Astrocyte of the hippocampus (primary cell): Measurements from ENCODE around the gene OBSCN.

Experiments
- DNase-seq: peaks from one replicate; pipeline ENCODE4 v3.0.0; 2011; ENCODE audit warnings: low read depth, low spot score

Gene OBSCN

DNA sequence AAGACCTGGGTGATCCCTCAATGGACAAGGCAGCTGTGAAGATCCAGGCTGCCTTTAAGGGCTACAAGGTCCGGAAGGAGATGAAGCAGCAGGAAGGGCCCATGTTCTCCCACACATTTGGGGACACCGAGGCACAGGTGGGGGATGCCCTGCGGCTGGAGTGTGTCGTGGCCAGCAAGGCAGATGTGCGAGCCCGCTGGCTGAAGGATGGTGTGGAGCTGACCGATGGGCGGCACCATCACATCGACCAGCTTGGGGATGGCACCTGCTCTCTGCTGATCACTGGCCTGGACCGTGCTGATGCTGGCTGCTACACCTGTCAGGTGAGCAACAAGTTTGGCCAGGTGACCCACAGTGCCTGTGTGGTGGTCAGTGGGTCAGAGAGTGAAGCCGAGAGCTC lies 113.6 kb downstream of the OBSCN start:
- no peak for DNase-seq

DNA sequence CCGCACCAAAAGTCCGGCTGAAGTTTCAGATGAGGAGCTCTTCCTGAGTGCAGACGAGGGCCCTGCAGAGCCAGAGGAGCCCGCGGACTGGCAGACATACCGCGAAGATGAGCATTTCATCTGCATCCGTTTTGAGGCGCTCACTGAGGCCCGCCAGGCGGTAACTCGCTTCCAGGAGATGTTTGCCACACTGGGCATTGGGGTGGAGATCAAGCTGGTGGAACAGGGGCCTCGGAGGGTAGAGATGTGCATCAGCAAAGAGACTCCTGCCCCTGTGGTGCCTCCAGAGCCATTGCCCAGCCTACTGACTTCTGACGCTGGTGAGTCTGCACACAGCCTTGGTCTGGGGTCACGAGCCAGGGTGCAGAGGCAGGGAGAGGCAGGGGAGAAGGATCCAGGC lies 114.1 kb downstream of the OBSCN start:
- no peak for DNase-seq

DNA sequence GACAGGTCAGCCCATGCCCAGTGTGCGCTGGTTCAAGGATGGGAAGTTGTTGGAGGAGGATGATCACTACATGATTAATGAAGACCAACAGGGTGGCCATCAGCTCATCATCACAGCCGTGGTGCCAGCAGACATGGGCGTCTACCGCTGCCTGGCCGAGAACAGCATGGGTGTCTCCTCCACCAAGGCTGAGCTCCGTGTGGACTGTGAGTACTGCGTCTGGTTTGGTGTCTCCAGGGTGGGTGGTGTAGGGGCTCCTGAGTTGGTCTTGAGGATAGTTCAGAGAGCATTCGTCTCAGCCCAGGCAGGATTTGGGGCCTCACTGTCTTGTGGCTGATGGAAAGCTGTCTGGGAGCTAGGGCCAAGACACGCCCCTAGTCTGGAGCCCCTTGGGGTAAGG lies 115.6 kb downstream of the OBSCN start:
- DNase-seq = no peak

DNA sequence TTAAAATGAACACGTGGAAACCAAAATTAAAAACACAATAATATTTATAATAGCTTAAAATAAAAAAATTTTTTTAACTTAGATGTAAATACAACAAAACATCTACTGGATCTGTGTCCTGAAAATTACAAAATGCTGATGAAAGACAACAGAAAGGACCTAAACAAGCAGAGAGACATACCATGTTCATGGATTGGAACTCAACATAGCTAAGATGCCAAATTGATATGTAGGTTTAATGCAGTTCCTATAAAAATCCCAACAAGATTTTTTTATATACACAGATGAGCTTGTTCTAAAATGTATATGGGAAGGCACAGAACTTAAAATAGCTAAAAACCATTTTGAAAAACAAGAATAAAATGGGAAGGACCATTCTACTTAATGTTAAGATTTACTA lies 117.4 kb downstream of the OBSCN start:
- DNase-seq = no peak

DNA sequence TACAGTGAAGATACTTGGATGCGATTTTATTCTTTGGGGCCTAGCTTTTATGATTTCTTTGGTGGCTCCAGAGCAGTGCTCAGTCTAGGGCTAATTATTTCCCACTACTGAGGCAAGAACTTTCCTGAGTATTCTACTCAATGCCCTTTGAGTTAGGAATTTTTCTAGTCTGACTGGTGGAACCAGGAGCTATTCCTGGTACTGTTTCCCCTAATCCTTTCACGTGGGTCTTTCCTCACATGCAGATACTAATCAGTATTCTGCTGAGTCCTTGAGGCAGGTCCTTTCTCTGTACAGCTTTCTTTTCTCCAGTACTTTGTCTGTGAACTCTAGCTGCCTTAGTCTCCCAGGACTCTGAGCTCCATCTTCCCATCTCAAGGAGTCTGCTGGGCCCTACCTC lies 122.0 kb downstream of the OBSCN start:
- DNase-seq = no peak

DNA sequence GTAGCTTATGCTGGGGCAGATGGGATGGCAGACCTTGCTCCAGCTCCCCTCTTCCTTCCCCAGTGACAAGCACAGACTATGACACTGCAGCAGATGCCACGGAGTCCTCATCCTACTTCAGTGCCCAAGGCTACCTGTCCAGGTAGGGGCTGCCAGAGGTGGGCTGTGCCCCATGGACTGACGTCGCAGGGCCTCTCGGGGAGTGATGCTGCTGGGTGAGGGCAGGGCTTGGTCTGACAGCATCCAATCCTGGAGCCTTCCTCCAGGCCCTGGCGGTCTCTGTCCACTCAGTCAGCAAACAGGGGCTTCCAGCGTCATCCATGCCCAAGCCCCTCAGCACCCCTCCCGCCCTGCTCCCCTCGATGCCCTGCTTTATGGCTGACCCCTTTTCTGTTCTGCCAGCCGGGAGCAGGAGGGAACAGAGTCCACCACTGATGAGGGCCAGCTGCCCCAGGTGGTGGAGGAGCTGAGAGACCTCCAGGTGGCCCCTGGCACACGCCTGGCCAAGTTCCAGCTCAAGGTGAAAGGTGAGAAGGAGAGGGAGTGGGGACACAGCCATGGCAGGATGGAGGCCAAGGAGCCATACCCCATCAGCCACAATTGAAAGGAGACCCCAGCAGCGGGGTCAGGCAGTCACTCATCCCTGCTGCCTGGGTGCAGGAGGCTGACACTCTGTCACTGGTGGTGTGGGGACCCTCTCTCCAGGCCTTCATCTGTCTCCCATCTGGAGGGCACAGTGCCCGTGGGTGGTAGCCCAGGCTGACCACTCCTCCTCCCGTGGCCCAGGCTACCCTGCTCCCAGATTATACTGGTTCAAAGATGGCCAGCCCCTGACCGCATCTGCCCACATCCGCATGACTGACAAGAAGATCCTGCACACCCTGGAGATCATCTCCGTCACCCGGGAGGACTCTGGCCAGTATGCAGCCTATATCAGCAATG lies 125.2 kb downstream of the OBSCN start:
- DNase-seq = no peak

DNA sequence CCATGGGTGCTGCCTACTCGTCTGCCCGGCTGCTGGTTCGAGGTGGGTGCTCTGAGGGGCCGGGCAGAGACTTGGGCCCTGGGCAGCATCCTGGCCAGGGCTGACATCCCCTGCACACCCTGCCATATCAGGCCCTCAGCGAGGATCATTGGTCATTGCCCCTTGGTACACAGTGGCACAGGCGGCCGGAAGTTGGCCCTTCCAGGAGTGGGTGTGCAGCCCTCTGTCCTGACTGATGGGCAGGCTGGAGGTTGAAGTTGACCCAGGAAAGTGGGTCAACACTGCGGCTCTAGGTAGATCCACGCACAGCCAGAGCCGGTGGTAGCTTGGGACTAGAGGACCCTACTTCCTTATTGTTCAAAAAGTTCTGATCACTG lies 125.9 kb downstream of the OBSCN start:
- DNase-seq = no peak

DNA sequence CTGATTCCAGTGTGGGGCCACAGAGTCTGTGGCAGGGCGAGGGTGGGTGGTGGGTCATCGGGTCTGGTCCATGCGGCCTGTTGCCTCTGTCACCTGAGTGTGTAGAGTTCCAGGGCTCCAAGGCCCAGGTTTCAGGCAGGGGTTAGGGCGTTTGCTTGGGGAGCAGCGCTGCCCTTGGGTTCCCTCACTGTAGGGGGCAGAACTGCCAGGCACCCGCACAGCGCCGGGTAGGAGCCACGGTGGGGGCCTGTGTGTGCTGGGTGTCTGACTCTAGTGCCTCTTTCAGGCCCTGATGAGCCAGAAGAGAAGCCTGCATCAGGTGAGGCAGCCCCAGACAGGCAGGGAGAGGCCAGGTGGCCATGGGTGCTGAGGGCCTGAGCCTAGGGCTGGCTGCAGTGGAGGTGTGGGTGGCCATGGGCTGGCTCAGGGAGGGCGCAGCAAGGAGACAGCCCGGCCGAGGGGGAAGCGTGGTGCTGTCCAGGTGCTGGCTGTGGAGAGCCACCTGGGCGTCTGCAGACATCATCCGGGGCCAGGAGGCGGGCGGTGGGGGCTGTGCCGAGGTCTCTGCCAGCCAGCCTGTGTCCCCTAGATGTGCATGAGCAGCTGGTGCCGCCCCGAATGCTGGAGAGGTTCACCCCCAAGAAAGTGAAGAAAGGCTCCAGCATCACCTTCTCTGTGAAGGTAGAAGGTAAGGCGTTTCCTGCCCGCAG lies 126.5 kb downstream of the OBSCN start:
- DNase-seq = no peak

DNA sequence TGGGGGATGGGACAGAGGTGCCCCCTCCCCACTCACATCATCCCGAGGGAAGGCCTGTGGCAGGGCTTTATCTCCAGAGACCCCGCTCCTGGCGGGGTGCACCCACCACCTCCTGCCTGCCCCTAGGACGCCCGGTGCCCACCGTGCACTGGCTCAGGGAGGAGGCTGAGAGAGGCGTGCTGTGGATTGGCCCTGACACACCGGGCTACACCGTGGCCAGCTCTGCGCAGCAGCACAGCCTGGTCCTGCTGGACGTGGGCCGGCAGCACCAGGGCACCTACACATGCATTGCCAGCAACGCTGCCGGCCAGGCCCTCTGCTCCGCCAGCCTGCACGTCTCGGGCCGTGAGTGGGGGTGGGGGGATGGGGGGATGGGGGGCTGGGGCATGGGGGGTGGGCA lies 127.1 kb downstream of the OBSCN start:
- no peak for DNase-seq

DNA sequence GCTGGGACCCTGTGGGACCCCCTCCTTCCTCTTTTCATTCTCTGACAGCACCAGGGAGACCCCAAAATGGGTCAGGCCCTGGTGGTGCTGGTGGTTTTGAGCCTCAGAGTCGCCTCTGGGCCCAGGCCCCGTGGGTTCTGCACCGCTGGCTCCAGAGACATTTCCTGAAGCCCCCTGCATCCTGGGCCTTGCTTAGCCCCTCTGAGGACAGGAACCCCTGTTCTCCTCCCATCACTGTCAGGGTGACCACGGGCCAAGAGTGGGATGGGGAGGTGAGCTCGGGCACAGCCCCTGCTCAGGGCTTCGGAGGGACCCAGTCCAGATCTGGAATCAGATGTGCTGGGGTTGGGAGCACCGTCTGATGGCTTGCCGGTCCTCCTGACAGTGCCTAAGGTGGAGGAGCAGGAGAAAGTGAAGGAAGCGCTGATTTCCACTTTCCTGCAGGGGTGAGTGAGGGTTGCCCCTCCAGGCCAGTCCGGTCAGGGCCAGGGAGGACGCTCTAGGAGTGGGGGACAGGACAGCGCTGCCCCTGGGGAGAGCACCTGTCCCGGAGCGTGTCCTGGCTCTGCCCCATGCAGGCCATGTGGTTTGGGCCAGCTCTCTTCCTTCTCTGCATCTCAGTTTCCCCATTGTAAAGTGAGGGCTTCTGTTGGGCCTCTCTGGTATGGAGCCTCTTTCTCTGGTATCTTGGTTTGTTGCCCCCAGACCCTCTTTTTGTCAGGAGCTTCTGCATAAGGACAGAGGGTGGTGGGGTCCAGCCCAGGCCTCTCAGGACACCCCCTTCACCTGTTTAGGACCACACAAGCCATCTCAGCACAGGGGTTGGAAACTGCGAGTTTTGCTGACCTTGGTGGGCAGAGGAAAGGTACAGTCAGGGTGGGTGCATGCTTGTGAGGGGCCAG lies 127.8 kb downstream of the OBSCN start:
- no peak for DNase-seq

DNA sequence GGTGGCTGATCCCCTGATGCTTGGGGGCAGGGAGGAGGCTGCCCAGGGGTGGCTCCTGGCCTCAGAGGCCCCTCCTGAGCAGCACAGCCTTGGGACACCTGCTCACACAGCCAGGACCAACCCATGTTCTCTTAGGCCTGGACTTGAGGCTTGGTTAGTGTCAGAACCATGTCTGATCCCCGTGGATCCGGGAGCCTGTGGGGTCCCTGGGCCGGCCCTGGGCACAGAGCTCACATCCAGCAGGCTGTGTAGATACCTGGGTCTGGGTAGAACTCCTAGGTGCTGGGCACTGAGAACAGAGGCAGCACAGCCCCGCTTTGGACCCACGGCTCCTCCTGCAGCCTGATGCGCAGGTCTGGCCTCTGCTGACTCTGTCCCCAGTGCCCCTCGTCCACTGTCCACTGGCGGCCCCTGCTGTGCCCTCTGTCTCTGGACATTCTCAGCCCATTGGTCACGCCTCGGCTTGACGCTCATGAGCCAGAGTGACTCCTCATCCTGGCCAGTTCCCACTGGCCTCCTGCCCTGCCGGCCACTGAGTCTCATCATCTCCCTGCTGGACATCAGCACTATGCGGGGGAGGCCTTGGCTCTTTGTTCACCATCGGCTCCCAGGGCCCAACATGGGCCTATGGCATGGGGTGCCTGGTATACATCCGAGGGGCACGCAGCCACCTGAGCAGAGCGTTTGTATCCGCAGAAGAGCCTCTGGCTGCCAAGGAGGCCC lies 128.6 kb downstream of the OBSCN start:
- no peak for DNase-seq

DNA sequence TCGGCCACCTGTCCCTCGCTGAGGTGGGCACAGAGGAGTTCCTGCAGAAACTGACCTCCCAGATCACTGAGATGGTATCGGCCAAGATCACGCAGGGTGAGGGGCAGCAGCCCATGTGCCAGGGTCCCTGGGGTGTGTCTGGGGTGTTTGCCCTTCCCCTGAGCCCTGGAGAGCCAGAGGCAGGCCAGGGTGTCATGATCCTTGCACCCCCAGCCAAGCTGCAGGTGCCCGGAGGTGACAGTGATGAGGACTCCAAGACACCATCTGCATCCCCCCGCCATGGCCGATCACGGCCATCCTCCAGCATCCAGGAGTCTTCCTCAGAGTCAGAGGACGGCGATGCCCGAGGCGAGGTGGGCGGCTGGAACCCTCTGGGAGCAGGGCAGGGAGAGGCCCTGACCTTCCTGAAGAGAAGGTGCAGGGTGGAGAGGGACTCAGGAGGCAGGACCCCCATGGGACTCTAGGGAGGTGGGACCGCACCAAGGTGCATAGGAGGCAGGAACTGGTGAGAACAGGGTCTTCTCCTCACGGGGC lies 129.3 kb downstream of the OBSCN start:
- DNase-seq = no peak

DNA sequence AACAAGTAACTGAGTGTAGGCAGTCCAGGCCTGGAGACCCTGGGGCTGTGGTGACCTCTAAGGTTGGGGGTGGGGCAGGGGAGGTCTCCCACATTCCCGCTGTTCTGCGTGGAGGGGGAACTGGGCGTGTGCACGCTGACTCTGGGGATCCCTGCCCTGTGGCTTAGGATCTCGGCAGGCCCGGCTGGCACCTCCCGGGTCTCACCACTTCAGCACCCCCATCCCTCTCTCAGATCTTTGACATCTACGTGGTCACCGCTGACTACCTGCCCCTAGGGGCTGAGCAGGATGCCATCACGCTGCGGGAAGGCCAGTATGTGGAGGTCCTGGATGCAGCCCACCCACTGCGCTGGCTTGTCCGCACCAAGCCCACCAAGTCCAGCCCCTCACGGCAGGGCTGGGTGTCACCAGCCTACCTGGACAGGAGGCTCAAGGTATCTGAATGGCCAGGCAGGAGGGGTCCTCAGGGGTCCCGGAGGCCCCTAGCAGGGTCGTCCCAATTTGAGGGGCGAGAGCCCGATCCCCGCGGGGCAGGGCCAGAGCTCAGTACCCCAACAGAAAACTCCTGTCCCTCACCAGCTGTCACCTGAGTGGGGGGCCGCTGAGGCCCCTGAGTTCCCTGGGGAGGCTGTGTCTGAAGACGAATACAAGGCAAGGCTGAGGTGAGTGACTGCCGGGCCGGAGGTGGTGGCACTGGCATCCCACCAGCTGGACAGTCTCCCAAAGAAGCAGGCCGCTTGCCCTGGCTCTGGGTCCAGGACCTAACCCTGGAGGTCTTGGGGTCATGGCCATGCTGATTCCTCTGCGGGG lies 130.1 kb downstream of the OBSCN start:
- DNase-seq = no peak

DNA sequence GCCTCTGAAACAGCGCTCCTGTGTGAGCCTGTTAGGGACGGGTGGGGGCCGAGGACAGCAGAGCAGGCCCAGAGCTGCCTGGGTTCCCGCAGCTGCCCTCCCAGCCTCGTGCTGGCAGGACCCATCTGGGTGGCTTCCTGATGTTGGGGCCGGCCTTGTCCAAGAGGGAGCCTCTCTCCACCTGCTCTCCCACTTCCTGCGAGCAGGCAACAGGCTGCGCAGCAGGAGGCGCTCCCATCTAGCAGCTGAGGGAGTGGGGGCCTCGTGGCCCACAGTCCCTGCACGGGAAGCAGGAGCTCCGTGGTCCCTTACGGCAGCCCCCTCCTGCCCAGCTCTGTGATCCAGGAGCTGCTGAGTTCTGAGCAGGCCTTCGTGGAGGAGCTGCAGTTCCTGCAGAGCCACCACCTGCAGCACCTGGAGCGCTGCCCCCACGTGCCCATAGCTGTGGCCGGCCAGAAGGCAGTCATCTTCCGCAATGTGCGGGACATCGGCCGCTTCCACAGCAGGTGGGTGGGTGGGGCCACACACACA lies 130.7 kb downstream of the OBSCN start:
- no peak for DNase-seq

DNA sequence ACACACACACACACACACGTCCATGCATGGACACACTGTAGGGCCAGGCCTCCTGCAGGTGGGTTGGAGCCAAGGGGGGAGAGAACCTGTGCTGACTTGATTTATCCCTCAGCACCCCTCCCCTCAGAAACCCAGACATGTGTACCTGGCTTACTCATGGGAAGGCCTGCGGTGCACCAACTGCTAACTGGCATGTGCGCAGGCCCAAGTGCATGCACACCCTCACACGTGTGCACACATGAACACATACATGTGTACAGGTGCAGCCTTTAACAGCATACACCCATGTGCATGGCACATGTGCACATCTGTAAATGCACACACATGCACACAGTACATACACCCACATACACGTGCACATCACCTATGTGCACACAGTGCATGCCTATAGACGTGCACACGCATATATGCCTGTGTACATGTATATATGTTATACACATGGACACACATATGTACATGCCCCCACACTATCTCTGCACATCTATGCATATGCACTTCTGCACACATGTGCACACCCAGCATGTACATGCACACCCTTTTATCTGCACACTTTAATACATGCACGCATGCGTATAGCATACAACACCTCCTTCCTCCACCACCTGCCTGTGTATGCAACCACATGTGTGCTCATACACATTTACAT lies 131.3 kb downstream of the OBSCN start:
- DNase-seq = no peak

DNA sequence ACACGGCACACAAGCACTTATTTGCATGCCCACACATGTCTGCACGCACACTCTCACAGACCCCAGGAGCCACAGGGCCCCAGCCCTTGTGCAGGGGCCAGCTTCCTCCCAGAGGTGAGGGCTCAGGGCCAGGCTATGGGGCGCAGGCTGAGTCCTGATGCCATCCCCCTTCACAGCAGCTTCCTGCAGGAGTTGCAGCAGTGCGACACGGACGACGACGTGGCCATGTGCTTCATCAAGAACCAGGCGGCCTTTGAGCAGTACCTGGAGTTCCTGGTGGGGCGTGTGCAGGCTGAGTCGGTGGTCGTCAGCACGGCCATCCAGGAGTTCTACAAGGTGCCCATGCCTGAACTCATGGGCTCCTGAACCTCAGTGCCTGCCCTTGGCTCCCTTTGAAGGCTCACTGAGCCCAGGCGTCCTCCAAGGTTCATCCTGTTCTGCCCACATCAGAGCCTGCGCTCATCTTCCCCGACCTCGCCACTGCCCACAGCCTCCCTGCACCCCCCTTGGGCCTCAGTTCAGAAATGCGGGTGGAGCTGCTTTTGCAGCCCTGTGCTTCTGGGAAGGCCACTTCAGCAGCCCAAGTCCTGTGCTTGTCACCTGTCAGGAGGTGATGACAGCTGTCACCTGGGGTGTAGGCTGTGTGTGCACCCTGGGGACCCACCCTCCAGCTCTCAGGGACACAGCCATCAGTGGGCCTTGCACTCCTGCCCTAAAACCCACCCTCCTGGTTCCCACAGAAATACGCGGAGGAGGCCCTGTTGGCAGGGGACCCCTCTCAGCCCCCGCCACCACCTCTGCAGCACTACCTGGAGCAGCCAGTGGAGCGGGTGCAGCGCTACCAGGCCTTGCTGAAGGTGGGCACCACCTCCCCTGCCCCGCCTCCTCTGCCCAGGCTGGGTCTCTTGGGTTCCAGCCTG lies 132.2 kb downstream of the OBSCN start:
- no peak for DNase-seq

DNA sequence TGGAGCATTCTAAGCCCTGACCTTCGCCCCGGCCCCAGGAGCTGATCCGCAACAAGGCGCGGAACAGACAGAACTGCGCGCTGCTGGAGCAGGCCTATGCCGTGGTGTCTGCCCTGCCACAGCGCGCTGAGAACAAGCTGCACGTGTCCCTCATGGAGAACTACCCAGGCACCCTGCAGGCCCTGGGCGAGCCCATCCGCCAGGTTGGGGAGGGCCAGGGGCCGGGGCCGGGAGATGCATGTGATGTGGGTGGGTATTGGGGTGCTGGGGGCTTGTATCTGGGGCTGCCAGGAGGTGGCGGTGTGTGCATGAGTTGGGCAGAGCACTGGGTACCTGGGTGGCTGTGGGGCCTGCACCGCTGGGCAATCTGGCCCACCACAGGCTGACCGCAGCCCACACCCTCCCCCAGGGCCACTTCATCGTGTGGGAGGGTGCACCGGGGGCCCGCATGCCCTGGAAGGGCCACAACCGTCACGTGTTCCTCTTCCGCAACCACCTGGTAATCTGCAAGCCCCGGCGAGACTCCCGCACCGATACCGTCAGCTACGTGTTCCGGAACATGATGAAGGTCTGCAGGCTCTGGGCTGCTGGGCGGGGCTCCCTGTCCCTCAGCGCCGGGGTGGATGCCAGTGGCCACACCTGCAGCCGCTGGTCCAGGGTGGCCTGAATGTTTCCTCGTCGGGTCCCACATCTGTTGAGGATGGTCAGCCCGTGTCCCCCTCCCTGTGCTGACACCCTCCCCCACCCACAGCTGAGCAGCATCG lies 133.0 kb downstream of the OBSCN start:
- DNase-seq = no peak

DNA sequence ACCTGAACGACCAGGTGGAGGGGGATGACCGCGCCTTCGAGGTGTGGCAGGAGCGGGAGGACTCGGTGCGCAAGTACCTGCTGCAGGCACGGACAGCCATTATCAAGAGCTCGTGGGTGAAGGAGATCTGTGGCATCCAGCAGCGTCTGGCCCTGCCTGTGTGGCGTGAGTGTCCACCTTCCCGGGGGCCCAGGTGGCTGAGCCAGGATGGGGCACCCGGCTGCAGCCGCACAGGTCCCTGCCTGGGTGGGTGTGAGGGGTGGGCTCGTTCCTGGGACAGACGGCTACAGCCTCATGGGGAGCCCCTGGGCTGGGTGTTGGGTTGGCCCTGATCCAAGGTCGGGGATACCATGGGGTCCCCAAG lies 133.6 kb downstream of the OBSCN start:
- DNase-seq = no peak
